OCI-LY7 (cell line): ENCODE measurements around the gene SIK3. TPM values are rescaled to one million over a fixed set of nuclear protein-coding genes. Genes with fewer than 3 reads are reported as not detected.

Experiments
- BruUV-seq: library from RNA; stranded (reverse); fragments of 400-500 nt; replicated peaks from 2 replicates; lab custom pipeline; 2021; lab: Mats Ljungman, UMichigan
- CTCF ChIA-PET: fragments of 300-600 bp; sonication (Branson Sonifier 250); formaldehyde crosslinking; loops from one replicate; lab custom pipeline; 2022; ENCODE audit warnings: antibody characterized with exemption; ENCODE audit not compliant: unreplicated experiment; lab: Charles Lee
- POLR2A ChIA-PET: fragments of 300-600 bp; sonication (Branson Sonifier 250); formaldehyde crosslinking; loops from one replicate; lab custom pipeline; 2022; ENCODE audit warnings: antibody characterized with exemption; lab: Charles Lee
- DNase-seq: peaks from one replicate; pipeline ENCODE4 v3.0.0-alpha.2; 2015; ENCODE audit warnings: low spot score
- H2AFZ ChIP-seq: fragments of 200-600 bp; sonication (generic), shearing (Covaris generic); 2 replicates; pipeline ENCODE4 v1.6.1; 2014; ENCODE audit warnings: mild to moderate bottlenecking, antibody characterized with exemption, low read length, moderate library complexity
- H3K27ac ChIP-seq: fragments of 200-600 bp; sonication (generic); 2 replicates; pipeline ENCODE4 v1.5.1; 2014; ENCODE audit warnings: mixed run types, low read depth, mild to moderate bottlenecking, moderate library complexity, low read length, inconsistent platforms; ENCODE audit not compliant: poor library complexity, severe bottlenecking
- H3K36me3 ChIP-seq: fragments of 200-600 bp; sonication (generic); 2 replicates; pipeline ENCODE4 v1.6.1; 2014; ENCODE audit warnings: mild to moderate bottlenecking, antibody characterized with exemption, low read length, moderate library complexity, mixed read lengths; ENCODE audit not compliant: insufficient read depth
- H3K4me1 ChIP-seq: fragments of 200-600 bp; sonication (generic); 2 replicates; pipeline ENCODE4 v1.5.1; 2014; ENCODE audit warnings: mild to moderate bottlenecking, low read length; ENCODE audit not compliant: insufficient read depth, poor library complexity, severe bottlenecking
- H3K4me2 ChIP-seq: fragments of 200-600 bp; sonication (generic); 2 replicates; pipeline ENCODE4 v1.6.1; 2014; ENCODE audit warnings: mild to moderate bottlenecking, low read length
- H3K4me3 ChIP-seq: fragments of 200-600 bp; sonication (generic); 2 replicates; pipeline ENCODE4 v1.5.1; 2014; ENCODE audit warnings: mild to moderate bottlenecking, low read depth, low read length; ENCODE audit not compliant: poor library complexity, severe bottlenecking
- H3K79me2 ChIP-seq: fragments of 200-600 bp; sonication (generic); 2 replicates; pipeline ENCODE4 v1.6.1; 2016; ENCODE audit warnings: low read depth, mild to moderate bottlenecking, low read length, moderate library complexity, mixed read lengths; ENCODE audit not compliant: insufficient read depth
- H3K9me2 ChIP-seq: fragments of 200-600 bp; sonication (generic); 2 replicates; pipeline ENCODE4 v1.6.1; 2016; ENCODE audit warnings: mild to moderate bottlenecking, low read length, mixed read lengths; ENCODE audit not compliant: insufficient read depth
- H3K9me3 ChIP-seq: fragments of 200-600 bp; sonication (generic); 2 replicates; pipeline ENCODE4 v1.6.1; 2014; ENCODE audit warnings: mild to moderate bottlenecking, mixed run types, low read length, mixed read lengths
- H4K20me1 ChIP-seq: fragments of 200-600 bp; sonication (generic); 2 replicates; pipeline ENCODE4 v1.6.1; 2014; ENCODE audit warnings: mild to moderate bottlenecking, antibody characterized with exemption, low read length, moderate library complexity, mixed read lengths; ENCODE audit not compliant: insufficient read depth
- CTCF ChIP-seq: fragments of 200-600 bp; sonication (generic); conservative IDR thresholded peaks from 2 replicates; pipeline ENCODE4 v1.5.1; 2014; ENCODE audit warnings: mild to moderate bottlenecking, antibody characterized with exemption, low read length, moderate library complexity, mixed read lengths
- EZH2phosphoT487 ChIP-seq: fragments of 200-600 bp; sonication (generic); IDR thresholded peaks from 2 replicates; pipeline ENCODE4 v1.6.1; 2018; ENCODE audit warnings: low read depth, borderline replicate concordance, mild to moderate bottlenecking, mixed run types, antibody characterized with exemption, low read length, moderate library complexity, mixed read lengths
- intact Hi-C: fragments of 100-400 bp; cut with micrococcal nuclease; formaldehyde crosslinking; loops from one replicate; pipeline ENCODE4 v1.10.0; 2022; ENCODE audit not compliant: unreplicated experiment
- total RNA-seq, 2 experiments: library from RNA; depleted of rRNA in 1 of 2; stranded (reverse); fragments of >200 nt in 1 of 2; shearing (Covaris generic) in 1 of 2; gene quantifications; 2 replicates each; pipeline ENCODE4 v1.2.3, GENCODE V29; 2014 to 2022

SIK3 gene
- total RNA-seq, 2 experiments from 2014 or later: 29.3 to 72.9 TPM

- no peak overlapping the region for H2AFZ ChIP-seq
- H3K9me2 ChIP-seq: no peaks in the 10 kb centered on the region
- H3K27ac ChIP-seq: no peak overlapping the region
- CTCF ChIA-PET: no interaction called here
- no peak for DNase-seq
- no peaks in the 10 kb centered on the region for H3K9me3 ChIP-seq
- TF ChIP-seq CTCF: no peak
- TF ChIP-seq EZH2phosphoT487: no peak
- no peaks in the 10 kb centered on the region for H3K36me3 ChIP-seq
- H3K79me2 ChIP-seq: no peaks in the 10 kb centered on the region; the same call in 1 of the 2 replicates
- intact Hi-C loops: no loop called here
- H3K4me1 ChIP-seq: peaks cover 30% of the 10 kb centered on the region
- no peak overlapping the region for H3K4me3 ChIP-seq
- H3K4me2 ChIP-seq: no peak overlapping the region
- BruUV-seq: no TSS peak
- POLR2A ChIA-PET: interaction anchor here (0.6 to 1.1 kb wide), 4 partner anchors 9 to 45 kb away, joined by 3 to 5 read pairs (median 3); no protein-coding TSS in a partner anchor
- H4K20me1 ChIP-seq: no peaks in the 10 kb centered on the region
Observed at GRCh38 chr11:116913000-116913399, 185.2 kb downstream of the SIK3 start.

GRCh38 chr11:116911976-116912734 is 186.1 kb downstream of the SIK3 start:
- Histone ChIP-seq H3K27ac (no peak overlapping the region), H2AFZ (no peak overlapping the region), H3K36me3 (no peaks in the 10 kb centered on the region), H3K4me2 (no peak overlapping the region), H4K20me1 (no peaks in the 10 kb centered on the region), H3K4me3 (no peak overlapping the region), H3K9me2 (no peaks in the 10 kb centered on the region), H3K79me2 (no peaks in the 10 kb centered on the region; the same call in 1 of the 2 replicates), H3K4me1 (peaks cover 21% of the 10 kb centered on the region), H3K9me3 (no peaks in the 10 kb centered on the region)
- DNase-seq: no peak
- TF ChIP-seq CTCF (no peak), EZH2phosphoT487 (no peak)
- ChIA-PET POLR2A (interaction anchor here (1.0 to 1.2 kb wide), 2 partner anchors 10 to 44 kb away, joined by 3 read pairs; no protein-coding TSS in a partner anchor), CTCF (no interaction called here)
- intact Hi-C loops: no loop called here
- no TSS peak for BruUV-seq

GRCh38 chr11:116910847-116911246 is 187.4 kb downstream of the SIK3 start:
- Histone ChIP-seq H3K9me2 (no peaks in the 10 kb centered on the region), H3K4me2 (no peak overlapping the region), H3K4me3 (no peak overlapping the region), H3K27ac (no peak overlapping the region), H3K9me3 (no peaks in the 10 kb centered on the region), H4K20me1 (no peaks in the 10 kb centered on the region), H2AFZ (no peak overlapping the region), H3K36me3 (peaks cover 2% of the 10 kb centered on the region; the same call in 1 of the 2 replicates), H3K4me1 (peaks cover 12% of the 10 kb centered on the region), H3K79me2 (no peaks in the 10 kb centered on the region; the same call in 1 of the 2 replicates)
- DNase-seq: no peak
- BruUV-seq: no TSS peak
- CTCF ChIA-PET: no interaction called here
- intact Hi-C loops: no loop called here
- TF ChIP-seq EZH2phosphoT487: no peak
- no peak for TF ChIP-seq CTCF
- POLR2A ChIA-PET: interaction anchor here (0.6 to 1.3 kb wide), 5 partner anchors 15 to 270 kb away, joined by 3 to 15 read pairs (median 5); no protein-coding TSS in a partner anchor
